NCI-H187 treated with DMSO at 0.1 percent for 48 hours (cell line): ENCODE results near the gene TRPM2.

Experiments used
- DNase-seq: peaks from one replicate; lab custom pipeline; 2025; lab: John Stamatoyannopoulos, UW

TRPM2 gene

GRCh38 chr21:44445145-44445812, 91.9 kb downstream of the TRPM2 start:
- DNase-seq: no peak

DNA sequence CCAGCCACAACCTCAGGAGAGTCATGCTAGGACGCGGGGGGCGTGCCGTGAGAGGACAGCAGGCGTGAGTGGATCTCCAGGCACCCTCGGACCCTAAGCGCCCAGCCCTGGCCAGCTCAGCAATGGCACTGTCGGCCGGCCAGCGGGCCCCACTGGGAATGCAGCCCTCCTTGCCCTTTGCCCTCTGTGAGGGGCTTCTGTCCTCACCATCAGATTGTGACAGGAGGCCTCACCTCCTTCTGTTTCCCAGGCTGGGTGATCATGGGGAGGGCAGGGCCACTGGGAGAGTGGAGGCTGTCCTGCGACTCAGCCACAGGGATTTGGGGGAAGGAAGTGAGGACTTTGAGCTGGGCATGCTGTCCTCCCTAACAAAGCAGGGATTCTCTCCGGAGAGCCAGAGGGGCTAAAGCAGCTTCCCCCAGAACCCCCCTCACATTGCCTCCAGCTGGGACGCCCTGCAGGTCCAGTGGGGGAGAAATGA, 95.3 kb downstream of the TRPM2 start:
- no peak for DNase-seq

DNA sequence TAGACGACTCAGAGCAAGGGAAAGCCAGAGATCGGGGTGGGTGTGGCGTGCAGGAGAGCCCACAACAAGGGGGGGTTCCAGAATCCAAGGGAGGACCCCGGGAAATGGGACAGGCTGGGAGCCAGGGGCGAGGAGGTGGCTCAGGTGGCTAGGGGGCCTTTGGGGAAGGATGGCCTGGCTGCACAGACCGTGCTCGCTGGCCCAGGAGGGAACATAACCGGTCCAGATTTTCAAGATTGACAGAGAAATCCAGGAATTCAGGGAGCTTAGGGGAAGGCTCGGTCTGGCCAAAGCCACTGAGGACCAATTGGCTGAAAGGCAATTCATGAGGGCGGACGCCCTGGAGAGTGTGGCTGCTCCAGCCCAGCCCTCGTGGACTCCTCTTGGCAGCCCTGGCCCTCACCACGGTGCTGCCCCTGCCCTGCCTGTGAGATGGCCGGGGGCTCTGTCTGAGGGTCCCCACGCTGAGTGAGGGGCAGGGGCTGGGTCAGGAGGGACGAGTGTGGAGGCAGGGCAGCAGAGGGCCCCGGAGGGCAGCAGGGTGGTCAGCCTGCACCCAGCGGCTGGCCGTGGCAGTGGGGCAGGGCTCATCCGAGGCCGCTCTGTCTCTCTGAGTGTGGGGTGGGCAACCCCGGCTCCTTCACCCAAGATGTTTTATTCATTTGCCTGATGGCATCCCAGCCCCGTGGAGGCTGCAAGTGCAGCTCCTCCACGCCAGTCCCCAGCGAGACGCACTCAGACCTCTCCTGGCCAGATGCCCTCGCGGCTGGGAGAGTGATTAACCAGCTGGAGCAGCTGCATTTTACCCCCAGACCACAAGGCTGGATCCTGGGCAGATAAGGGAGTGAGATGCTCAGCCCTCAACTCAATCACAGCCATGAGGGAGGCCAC, 96.3 kb downstream of the TRPM2 start:
- no peak for DNase-seq

DNA sequence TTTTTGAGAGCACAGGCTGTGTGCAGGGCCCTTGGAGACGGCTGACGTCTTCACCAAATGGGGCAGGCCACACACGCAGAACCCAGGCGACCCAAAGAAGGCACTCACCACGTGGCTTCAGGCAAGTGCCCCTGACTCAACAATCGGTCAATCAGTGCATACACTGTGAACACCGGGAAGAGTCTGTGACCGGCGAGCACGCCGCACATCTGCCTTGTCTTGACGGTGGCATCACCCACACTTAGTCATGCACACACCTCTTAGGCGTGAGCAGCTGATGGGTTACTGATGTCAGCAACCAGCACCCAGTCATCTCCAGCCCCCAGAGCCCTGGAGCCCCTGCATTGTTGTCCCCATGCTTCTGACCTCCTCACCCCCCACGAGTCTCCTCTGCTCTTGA, 97.0 kb downstream of the TRPM2 start:
- DNase-seq: no peak

DNA sequence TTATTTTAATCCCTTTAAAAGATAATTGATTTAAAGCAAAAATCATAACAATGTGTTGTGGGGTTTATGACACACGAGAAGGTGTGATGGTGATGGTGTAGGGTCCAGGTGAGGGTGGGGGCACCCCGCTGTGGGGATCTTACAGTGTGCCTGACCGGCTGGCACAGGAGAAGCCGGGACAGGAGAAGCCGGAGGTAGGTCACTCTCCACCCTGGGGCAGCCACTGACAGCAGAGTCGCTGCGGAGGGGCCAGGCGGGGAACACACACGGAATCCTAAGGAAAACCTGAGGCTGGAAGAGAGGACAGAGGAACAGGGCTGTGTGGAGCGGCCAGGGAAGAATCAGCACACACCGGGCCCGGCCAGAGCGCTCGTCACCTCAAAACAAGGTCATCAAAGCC, 97.6 kb downstream of the TRPM2 start:
- no peak for DNase-seq

- DNase-seq: no peak
These were observed 99.7 kb downstream of the TRPM2 start for GRCh38 chr21:44453120-44453519.

- no peak for DNase-seq
These were observed 100.6 kb downstream of the TRPM2 start for GRCh38 chr21:44454058-44454457.

DNA sequence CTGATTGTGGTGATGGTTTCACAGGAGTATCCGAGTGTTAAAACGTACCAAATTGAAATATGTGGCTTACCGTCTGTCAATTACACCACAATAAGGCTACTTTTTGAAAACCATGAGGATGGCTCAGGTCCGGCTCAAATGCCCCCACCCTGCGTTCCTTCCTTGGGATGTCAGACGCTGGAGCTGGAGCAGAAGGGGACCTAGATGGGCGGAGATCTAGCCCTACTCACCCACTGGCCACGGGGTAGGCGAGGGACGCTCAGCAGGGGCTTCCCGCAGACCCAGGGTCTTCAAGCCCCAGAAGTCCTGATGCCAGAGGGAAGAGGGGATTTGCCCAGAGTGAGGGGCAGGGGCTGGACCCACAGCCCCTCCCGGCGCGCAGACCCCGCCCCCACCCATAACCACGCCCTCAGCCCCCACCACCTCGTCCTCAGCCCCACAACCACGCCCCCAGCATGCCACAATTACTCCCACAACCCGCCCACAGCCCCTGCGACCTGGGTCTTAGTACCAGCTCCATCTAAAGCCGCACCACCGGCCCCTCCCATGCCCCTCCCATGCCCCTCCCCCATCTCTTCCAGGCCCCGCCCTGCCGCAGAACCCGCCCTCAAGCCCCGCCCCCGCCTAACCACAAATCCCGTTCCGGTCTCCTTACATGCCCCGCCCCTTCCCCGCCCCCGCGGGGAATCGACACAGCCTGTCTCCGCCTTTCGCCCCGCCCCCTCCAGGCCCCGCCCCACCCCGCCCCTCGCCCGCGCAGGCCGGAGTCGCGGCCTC, 101.5 kb downstream of the TRPM2 start, which contains the start of gene LRRC3:
Gene LRRC3, plus strand, starts transcription at position 764 of the 777 bp plus-strand sequence. CDS start 1,135 bp downstream, outside the sequence.
- DNase-seq: peak; percentile 46

- no peak for DNase-seq
These were observed 102.2 kb downstream of the TRPM2 start for GRCh38 chr21:44455524-44456213.

- DNase-seq: no peak
These were observed 102.9 kb downstream of the TRPM2 start for GRCh38 chr21:44456214-44456914.

GRCh38 chr21:44456915-44457736, 103.7 kb downstream of the TRPM2 start:
- DNase-seq: no peak

DNA sequence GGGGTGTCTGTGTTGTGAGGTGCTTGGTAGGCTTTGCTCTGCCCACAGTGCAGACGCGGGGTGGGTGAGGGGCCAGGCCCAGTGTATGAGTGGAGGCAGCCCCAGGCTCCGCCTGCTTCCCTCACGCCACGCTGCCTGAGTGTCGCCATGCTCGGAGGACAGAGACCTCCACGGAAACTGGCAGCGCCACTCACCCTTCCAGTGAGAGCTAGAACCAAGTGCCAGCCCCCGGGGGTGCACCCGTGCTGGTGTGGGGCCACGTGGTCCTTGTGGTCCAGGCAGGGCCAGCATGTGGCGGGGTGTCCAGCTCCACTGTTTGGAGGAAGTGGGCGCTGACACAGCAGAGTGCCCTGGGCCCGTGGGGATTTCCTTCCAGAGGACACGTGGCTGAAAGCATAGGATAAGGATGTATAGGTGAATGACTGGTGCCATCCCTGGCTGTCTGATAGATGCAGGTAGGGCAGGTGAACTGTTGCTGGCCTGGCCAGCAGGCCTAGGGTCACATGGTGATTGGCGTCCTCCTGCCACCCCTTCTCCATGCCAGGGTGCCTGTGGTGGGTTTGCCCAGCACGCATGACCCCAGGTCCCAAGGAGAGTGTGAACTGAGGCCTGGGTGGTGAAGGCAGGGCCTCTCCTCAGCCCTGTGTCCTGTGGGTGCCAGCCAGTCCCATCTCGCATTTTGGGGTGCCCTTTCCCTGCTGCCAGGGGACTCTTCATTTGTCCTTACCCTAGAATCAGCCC, 105.7 kb downstream of the TRPM2 start:
- no peak for DNase-seq

DNA sequence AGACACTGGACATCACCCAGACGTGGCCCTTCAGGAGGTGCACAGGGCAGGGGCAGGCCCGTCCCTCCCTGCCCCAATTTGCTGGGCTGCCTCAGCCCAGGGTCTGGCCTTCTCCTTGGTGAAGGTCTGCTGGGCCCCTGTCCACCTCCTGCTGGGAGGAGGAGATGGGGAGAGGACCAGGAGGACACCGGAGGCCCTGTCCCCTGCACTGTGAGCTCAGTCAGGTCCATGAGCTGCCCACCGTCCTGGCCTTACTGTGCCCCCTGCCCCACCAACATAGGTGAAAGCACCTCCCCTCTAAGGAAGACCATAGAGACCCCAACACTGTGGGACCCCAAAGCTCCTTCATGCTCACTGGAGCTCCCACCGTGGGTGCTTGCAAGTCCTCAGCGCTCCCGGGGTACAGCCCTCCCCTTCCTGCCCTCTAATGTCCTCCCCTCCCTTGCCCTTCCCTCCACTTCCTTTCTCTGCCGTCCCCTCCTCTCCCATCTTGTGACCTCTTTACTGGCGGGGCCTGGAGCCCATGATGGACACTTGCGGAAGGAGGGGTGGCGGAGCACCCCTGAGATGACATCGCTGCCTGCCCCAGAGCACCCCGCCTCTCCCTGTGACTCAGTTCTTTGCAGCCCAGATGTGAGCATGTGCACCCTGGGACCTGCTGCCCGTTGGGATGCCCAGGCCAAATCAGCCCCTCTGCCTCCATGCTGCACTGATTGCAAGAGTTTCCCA, 106.5 kb downstream of the TRPM2 start:
- DNase-seq: no peak

DNA sequence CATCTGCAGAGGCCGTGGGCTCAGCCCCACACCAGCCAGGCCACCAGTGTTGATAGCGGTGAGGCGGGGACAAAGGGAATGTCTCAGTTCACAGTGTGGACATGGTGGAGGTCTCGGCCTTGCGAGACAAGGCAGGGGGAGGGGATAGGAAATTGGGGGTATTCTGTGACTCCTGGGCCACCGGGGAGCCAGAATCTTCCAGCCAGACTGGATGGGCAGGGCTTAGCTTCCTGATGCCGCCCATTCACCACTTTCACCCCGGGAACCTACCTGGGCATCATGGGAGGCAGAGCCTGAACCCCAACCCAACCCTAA, 107.0 kb downstream of the TRPM2 start:
- no peak for DNase-seq

DNA sequence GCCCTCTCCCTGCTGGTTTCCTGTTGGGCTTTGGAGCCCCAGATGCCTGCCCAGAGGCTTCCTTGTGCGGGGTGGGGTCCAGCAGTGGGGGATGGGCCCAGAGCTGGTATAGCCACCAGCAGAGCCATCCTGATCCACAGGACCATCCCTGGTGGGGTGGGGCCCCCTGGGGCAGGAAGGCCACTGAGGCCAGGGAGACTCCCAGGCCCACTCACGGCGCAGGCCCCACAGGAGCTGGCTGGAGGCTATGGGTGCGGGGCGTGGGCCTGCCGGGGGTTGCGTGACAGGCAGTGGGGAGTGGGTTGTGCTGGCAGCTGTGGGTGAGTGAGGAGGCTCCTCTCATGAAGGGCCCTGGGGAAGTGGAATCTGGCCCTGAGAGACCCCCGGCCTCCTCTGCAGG, 107.6 kb downstream of the TRPM2 start:
- DNase-seq: no peak

DNA sequence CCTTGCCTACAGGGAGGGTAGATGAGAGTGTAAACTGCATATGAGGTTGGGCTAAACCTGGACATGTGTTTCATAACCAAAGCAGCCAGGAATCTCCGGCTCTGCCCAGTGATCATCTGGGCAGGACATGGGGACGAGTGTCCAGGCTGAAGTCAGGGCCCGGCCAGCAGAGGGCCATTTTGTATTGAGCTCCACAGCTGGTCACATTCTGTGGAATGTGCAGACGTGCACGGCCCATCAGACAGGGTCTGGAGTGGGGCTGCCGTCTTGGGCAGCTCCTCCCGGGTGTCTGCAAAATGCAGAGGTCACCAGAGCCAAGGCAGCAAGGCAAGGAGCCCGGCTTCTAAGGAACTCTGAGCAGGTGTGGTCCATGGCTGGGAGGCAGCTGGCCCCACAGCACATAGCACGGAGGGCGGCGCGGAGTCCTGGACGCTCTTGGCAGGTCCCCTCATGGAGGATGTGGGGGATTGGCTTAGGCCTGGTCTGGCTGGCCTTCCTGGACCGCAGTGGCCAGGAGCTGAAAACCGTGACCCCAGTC, 108.1 kb downstream of the TRPM2 start:
- DNase-seq: no peak

DNA sequence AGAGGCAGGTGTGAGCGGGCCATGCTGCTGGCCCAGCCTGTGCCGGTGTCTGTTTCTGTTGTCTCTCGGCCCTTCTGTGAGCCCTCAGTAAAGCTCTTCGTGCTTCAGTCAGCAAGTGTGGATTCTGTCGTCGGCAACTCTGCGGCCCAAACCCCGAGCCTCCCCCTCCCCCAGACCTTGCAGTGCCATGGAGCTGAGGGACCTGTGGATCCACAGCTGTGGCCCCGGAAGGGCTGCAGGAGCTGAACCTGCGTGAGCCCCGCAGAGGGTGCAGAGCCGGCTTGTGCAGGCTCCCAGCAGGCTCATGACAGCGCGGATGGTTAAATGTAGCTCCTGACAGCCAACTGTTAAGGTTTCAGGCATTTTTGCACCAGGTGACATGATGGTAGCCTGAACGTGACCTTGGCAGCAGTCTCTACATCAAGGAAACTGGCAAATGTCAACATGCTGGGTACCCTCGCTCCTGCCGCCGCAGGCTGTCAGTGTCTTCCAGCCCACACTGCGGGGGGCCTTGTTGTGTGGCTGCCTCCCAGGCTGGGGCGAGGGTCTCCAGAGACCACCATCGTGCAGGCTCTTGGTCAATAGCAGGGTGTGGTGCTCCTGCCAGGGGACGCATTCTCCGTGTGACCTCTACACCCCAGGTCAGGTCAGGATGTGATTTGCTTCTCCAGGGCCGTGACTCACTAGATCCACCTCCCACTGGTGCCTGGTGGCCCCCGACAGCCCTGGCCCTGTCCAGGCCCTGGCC, 108.8 kb downstream of the TRPM2 start:
- no peak for DNase-seq

GRCh38 chr21:44462834-44463200, 109.4 kb downstream of the TRPM2 start:
- DNase-seq: no peak
